GM18511 (cell line): ENCODE data around the gene PDGFRA.
"Not testable (repeated sequence)": the region's sequence is repeated elsewhere in the genome, so short reads cannot be mapped to it uniquely, and the experiment has no call there.

ENCODE experiments used
- ATAC-seq: cut with Tn5 transposase; IDR thresholded peaks from one replicate; pipeline ENCODE4 v1.9.1; 2021; ENCODE audit warnings: mild to moderate bottlenecking, moderate library complexity; ENCODE audit not compliant: unreplicated experiment

The PDGFRA gene

DNA sequence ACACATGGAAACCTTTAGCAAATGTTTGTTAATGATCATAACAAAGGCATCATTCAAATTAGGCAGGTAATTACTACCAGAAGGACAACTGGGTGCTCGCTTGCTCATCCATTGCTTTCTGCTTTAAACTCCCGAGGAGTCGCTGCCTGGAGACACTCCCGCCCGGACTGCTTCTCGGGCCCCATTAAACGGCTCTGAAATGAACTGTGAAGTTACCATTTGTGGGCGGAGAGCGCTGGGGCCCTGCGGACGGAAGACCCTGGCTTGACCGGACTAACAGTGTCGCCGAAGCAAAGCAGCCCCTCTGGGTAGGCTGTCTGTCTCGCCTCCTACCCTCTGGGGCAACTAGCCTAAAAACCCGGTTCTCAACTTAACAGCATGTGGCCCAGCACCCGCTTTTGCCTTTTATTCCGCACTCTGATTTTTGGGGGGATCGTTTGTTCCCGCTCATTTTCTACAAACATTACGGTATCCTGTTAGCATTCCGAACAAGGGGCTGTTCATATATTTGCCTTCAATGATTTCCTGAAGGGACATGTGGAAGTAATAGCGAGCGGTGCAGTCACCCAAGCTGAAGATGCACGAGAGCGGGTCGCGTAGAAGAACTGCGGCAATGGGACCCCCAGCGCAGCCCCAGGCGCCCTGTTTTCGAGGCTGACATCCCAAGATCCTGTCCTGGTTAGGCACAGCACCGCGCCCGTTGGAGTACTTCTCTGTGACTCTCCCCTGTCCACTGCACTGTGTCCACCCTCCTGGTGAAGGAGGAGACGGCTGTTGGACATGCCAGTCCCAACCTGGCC lies 1.6 kb upstream of the PDGFRA start:
- peak; percentile 9 for ATAC-seq

GRCh38 chr4:54228056-54228527 lies 1.0 kb upstream of the PDGFRA start:
- ATAC-seq, result peak; percentile 45

GRCh38 chr4:54228546-54228945 lies 547 bp upstream of the PDGFRA start:
- ATAC-seq, result no peak

DNA sequence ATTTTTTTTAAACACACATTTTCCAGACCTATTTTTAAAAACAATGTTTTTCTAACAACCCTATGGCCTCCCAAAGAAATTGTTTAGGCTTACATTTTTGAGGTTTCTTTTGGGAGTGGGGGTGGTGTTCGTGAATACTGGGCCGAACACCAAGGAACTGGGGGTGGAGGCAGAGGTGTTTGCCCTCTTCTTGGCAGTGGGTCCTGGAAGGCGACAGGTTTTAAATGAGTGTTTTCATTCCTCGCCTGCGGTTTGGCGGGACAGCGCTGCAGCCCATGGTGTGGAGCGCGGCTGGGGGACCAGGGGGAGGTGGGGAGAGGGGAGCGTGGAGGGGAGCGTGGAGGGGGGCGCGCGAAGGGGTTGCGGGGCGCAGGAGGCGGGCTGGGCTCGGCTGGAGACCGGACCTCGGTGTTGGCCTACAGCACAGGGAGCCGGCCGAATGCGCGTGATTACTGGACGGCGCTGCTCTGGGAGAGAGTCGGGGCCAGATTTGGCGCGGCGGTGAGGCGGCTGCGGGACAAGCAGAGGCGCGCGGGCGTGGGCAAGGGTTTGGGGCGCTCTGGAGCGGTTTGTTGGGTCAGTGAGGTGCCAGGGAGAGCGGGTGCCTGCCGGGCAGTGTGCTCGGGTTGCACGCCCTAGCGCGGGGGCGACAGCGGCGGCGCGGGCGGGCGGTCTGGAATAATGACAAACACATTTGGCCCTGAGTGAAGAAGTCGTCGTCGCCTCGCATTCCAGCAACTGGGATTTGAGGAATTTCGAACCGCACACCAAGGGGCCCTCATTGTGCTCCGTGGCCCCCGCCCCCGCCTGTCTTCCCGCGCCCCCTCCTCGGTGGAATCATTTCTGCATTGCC lies 764 bp downstream of the PDGFRA start:
- ATAC-seq, result no peak

GRCh38 chr4:54230484-54231418 lies 1.7 kb downstream of the PDGFRA start:
- ATAC-seq, result no peak

- ATAC-seq, result no peak
Observed at GRCh38 chr4:54231419-54231767, 2.3 kb downstream of the PDGFRA start.

GRCh38 chr4:54231768-54232688 lies 2.9 kb downstream of the PDGFRA start:
- no peak for ATAC-seq

- ATAC-seq, result peak; percentile 87
Observed at GRCh38 chr4:54233277-54233696, 4.2 kb downstream of the PDGFRA start.

DNA sequence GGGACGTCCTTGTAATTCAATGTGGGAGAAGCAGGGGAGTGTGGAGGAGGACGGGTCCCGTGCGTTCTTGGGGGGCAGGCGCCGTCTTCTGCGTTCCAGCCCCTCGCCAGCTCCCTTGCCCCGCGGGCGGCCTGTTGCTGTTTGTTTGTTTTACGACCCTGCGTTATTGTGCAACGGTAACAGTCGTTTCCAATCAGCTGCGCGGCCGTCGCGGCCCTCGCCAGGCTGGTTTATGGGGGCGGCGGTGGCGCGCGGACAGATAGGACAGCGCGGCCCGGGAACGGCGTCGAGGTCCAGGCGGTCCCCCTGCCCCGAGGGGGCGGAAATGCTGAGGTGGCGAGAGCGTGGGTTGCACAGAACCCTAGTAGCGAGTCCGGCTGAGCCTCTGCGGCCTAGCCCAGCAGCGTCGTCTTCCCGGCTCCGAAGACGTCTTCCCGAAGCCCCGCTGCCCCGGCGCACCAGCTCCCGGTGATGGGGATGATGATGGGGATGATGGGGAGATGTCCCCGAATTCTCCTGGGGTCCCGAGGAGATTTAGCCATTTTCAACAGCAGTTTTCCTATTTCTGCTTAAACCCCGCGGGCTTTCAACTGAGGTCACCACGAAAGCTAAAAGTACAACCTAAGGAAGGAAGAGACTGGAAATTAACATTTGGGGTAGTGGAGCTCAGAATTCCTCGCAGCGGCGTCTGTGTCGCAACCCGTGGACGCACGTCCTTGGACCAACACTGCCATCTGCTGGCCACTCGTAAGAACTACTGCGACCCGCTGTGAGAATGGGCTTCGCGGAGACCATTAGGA lies 4.8 kb downstream of the PDGFRA start:
- peak; percentile 71 for ATAC-seq

- no peak for ATAC-seq
Observed at GRCh38 chr4:54234497-54235205, 5.6 kb downstream of the PDGFRA start.

DNA sequence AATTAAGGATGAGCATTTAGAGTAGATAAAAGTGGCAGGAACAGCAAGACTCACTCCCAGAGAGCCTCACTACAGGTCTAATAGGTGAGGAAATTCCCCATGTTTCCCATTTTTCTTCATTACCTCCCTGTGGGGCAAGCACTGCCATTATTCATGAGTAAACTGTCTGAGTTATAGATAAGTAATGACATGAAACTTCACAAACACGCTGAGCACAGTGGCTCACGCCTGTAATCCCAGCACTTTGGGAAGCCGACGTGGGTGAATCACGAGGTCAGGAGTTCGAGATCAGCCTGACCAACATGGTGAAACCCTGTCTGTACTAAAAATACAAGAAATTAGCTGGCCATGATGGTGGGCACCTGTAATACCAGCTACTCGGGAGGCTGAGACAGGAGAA lies 7.2 kb downstream of the PDGFRA start:
- not testable (repeated sequence) for ATAC-seq

DNA sequence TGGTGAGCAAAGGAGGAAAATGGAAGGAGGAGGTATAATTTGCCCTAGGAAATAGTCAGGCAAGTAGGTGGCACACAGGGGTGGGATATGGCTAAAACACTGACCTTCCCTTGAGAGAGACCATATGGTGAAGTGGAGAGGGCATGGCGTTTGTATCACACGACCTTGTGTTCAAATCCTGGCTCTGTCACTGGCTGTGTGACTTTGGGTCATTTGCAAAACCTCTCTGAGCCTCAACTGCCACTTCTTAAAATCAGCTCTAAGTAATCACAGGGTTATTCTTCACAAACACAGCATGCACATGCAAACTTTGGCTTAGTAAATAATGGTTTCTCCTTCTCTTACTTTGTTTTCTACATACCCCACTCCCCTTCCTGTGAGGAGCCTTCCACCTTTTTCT lies 8.7 kb downstream of the PDGFRA start:
- no peak for ATAC-seq

GRCh38 chr4:54238389-54238788 lies 9.3 kb downstream of the PDGFRA start:
- ATAC-seq, result no peak

- not testable (repeated sequence) for ATAC-seq
Observed at GRCh38 chr4:54241268-54241823, 12.3 kb downstream of the PDGFRA start.

- not testable (repeated sequence) for ATAC-seq
Observed at GRCh38 chr4:54243541-54243940, 14.4 kb downstream of the PDGFRA start.

DNA sequence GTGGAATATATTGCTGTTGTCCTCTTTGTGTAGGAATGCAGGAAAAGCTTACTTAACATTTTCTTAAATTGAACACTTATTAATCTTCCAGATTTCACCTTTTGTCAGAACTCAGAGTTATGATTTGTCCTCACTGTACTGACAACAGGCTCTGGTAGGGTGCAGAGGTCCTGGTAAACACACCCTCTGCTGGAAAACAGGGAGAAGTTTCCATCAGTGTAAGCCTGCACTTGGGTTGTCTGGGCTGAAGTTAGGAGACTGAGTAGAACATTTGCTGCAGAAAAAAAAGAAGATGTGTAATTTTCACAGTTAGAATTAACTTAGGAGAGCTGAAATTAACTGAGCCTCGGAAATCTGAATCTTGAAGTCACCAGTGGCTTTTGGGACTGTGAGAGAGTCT lies 23.2 kb downstream of the PDGFRA start:
- ATAC-seq, result not testable (repeated sequence)

- ATAC-seq, result no peak
Observed at GRCh38 chr4:54254116-54254914, 25.2 kb downstream of the PDGFRA start.
